ENCODE measurements around the gene MFAP2.
"Not testable (repeated sequence)": the region's sequence is repeated elsewhere in the genome, so short reads cannot be mapped to it uniquely, and the experiment has no call there.

MFAP2 gene

GRCh38 chr1:16978567-16979474, 1.6 kb downstream of the MFAP2 start:
- DNase-seq = peak; percentile 71

GRCh38 chr1:16978139-16978538, 2.3 kb downstream of the MFAP2 start:
- DNase-seq = no peak

GRCh38 chr1:16977377-16977776, 3.0 kb downstream of the MFAP2 start:
- DNase-seq = no peak

DNA sequence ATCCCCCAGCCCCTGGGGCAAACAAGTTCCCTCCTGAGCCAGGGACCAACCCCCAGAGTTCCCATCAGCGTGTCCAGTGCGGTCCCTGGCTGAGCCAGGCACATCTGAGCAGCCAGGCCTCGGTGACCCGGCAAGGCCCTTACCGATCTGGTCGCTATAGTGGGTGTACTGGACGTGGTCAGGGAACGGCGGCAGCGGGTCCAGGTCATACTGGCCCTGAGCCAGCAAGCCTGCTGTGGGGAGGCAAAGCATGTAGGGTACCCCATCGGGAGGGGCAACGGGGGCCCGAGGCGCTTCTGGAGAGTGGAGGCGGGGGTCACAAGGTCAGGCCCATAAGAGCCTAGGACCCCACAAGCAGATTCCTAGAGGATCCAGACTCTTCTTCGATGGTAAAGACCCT, 3.5 kb downstream of the MFAP2 start:
- DNase-seq = no peak

- no peak for DNase-seq
Observed at GRCh38 chr1:16975838-16976237, 4.6 kb downstream of the MFAP2 start.

- DNase-seq = no peak
Observed at GRCh38 chr1:16975211-16975610, 5.2 kb downstream of the MFAP2 start.

GRCh38 chr1:16973215-16973614, 7.2 kb downstream of the MFAP2 start:
- DNase-seq = no peak

DNA sequence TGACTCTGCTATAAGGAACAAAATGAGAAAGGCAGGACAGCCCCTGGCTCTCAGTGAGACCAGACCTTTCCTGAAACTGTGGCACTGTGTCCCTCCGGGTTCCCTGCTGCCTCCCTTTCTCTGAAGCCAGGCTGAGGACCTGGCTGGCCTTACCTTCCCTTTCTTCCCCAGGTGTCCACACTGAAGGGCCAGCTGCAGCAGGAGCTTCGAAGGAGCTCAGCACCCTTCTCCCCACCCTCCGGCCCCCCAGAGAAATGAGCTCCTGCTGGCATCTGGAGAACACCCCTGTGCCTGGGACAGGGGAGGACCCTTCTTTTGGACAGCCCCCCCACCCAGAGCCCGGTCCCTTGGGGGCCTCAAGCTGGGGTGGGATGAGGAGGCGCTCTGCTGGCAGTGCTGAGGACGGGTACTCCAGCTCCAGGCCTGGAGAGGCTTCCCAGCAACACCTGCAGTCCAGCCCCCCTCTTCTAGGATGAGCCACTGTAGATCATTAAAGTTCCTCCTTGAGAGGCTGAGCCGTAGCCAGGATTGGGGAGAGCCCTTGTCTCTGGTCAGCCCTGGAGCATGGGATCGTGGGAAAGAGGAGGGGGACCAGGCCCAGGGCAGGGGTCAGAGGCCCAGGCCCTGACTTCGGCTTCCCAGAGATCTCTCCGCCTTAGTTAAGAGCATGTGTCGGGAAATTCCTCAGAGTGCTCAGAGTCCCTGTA, 8.1 kb downstream of the MFAP2 start:
- DNase-seq = no peak

DNA sequence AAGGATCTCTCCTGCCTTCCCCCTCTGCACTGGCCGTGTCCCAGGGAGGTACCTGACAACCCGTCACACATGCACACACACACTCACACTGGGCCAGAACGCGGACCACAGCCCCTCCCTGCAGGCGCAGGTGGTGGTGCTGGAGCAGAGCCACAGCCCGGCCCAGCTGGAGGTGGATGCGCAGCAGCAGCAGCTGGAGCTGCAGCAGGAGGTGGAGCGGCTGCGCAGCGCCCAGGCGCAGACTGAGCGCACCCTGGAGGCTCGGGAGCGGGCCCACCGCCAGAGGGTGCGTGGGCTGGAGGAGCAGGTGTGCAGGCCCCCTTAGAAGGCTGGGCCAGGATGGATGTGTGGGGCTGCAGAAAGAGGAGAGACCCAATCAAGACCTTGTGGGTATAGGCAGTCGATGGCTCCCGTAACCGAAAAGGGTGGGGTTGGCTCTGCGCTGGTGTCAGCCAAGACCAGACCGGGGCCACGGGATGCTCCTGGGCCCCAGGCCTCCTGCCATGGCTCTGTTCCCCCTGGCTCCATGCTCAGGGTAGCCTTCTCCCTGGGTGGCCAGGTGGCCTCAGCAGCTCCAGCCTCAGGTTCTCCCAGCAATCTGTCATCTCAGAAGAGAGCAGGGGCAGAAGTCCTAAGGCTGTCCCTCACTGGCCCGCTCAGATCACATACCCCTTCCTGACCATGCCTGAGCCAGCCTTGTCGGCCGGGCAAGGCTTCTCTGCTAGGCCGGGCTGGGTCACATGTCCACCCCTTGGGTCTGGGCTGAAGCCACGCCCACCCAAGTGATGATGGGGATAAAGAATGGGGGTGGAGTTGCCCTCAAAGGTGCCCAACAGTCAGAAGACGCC, 8.9 kb downstream of the MFAP2 start:
- peak; percentile 83 for DNase-seq

GRCh38 chr1:16970132-16970910, 10.1 kb downstream of the MFAP2 start:
- no peak for DNase-seq

- no peak for DNase-seq
Observed at GRCh38 chr1:16969651-16970050, 10.8 kb downstream of the MFAP2 start.

GRCh38 chr1:16969057-16969611, 11.3 kb downstream of the MFAP2 start:
- DNase-seq = no peak

GRCh38 chr1:16968372-16968771, 12.0 kb downstream of the MFAP2 start:
- DNase-seq = no peak

DNA sequence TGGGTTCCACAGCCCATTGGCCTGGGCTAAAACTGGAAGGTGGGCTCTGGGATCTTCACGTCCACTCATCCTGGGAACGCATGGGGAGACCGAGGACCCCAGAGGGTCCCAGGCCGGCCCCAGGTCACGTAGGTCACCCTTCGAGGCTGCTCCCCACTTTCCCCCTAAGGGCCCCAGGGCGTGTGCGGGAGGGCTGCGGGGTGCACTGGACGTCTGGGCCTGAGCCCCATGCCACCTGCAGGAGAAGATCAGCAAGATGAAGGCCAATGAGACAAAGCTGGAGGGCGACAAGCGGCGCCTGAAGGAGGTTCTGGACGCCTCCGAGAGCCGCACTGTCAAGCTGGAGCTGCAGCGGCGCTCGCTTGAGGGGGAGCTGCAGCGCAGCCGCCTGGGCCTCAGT, 12.5 kb downstream of the MFAP2 start:
- no peak for DNase-seq

GRCh38 chr1:16967095-16967575, 13.3 kb downstream of the MFAP2 start:
- DNase-seq = no peak

- DNase-seq = no peak
Observed at GRCh38 chr1:16966282-16966681, 14.1 kb downstream of the MFAP2 start.

DNA sequence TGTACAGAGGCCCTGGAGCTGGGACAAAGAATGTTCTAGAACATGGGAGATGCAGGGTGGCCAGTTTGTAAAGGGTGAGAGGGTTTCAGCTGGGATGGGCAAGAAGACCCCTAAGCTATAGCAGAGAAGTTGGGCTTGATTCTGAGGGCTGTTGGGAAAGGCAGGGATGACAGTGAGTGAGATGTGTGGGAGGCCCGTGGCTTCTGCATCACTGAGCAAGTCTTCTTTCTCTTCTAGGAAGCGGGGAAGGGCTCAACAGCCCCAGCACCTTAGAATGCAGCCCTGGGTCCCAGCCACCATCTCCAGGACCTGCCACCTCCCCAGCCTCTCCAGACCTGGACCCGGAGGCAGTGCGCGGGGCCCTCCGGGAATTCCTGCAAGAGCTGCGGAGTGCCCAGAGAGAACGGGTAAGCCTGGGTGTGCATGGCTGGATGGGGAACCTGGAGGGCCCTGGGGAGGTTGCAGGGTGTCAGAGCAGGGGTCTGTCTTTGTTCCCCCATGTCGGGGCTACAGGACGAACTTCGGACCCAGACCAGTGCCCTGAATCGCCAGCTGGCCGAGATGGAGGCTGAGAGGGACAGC, 14.8 kb downstream of the MFAP2 start:
- DNase-seq = no peak

GRCh38 chr1:16964169-16964568, 16.3 kb downstream of the MFAP2 start:
- not testable (repeated sequence) for DNase-seq

DNA sequence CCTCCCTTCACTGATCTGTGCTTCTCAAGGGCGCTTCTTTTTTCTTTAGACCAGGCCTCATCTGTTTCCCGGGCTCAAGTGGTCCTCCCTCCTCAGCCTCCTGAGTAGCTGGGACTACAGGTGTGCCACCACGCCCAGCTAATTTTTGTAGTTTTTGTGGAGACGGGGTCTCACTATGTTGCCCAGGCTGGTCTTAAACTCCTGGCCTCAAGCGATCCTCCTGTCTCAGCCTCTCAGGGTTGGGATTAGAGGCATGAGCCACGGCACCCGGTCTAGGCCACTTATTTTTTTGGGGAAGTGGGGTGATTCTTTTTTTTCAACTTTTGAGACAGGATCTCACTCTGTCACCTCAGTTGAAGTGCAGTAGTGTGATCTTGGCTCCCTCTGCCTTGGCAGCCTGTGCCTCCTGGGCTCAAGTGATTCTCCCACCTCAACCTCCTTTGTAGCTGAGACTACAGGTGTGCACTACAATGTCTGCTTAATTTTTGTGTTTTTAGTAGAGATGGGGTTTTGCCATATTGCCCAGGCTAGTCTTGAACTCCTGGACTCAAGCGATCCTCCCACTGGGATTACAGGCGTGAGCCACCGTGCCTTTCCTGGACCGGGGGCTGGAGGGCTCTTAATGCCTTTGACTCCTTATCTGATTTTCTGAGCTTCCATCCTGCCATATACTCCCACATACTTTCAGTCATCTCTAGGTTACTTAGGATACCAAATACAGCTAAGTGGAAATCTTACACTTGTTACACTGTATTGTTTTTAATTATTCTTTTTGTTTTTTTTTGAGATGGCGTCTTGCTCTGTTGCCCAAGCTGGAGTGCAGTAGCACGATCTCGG, 18.9 kb downstream of the MFAP2 start:
- DNase-seq = no peak

- DNase-seq = peak; percentile 86
Observed at GRCh38 chr1:16960560-16961296, 19.7 kb downstream of the MFAP2 start.
